Measurements from ENCODE around the gene CP.
"Not testable (repeated sequence)": the region's sequence is repeated elsewhere in the genome, so short reads cannot be mapped to it uniquely, and the experiment has no call there.

The CP gene

DNA sequence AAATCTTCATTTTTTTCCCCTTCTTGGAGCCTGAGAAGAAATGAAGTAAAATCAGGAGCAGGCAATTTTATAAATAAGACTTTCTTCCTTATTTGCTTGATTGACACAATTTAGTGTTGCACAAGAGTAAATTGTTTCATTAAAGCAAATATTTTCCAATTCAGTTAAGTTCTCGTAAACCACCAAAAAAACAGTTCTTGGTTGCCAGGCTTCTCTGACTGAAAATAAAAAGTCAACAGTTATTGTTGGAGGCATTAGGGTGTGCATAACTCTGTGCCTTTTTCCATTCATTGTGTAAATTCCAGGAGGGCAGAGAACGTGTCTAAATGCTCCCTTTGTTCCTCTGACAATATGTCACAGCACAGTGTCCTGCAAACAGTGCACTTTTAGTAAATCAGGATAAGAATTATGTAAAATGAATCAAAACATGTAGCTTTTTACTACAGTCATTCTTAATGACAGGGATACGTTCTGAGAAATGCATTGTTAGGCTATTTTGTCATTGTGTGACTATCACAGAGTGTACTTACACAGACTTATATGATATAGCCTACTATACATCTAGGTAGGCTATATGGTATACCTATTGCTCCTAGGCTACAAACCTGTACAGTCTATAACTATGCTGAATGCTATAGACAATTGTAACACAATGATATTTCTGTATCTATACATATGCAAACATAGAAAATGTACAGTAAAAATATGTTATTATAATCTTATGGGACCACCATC lies at the start of gene CP:
Gene CP (minus strand): TSS at position 47 of the 735 bp plus-strand sequence. CDS start 37 bp downstream, at position 10.
- DNase-seq (no peak), ATAC-seq (no peak)

- ATAC-seq (no peak), DNase-seq (no peak)
Observed at GRCh38 chr3:149270180-149270579, 48.6 kb upstream of the CP start.

DNA sequence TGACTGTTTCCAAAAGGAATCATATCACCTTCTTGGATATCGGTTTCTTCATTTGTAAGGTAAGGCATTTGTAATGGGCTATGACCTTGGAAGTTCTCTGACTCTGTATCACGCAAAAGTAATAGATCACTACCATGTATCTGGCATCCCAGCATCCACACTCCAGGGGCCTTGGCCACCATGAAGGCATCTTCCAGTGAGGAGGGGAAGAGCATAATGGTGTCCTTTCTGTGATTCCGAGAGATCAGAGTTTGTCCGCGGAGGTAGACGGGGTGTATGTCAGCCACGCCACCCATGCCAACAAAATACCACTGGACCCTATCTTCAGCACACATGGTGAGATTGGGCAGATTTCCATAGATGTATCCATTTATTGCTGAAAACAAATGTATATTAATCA lies 48.1 kb upstream of the CP start:
- ATAC-seq (no peak), DNase-seq (no peak)

- ATAC-seq (no peak), DNase-seq (no peak)
Observed at GRCh38 chr3:149267565-149267964, 45.9 kb upstream of the CP start.

DNA sequence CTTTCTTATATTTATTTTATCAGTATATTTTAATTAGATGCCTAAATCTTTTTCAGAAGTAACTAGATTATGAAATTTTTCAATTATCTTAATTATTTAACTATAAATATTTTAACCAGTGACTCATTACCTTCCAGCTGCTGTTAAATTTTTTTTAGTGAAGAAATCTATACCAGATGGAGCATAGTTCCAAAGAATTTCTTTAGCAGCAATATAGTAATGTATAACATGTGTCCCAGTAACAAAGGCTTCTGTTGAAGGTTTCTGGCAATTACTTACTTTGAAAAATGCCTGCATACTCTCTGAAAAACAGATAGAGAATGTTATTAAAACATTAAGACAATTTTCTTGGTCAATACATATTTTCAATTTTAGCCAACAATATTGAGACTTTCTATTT lies 45.1 kb upstream of the CP start:
- no peak for DNase-seq

GRCh38 chr3:149263856-149264255 lies 42.2 kb upstream of the CP start:
- DNase-seq = no peak

More for the DNA sequence above, 45.1 kb upstream of the CP start:
- ATAC-seq = no peak

DNA sequence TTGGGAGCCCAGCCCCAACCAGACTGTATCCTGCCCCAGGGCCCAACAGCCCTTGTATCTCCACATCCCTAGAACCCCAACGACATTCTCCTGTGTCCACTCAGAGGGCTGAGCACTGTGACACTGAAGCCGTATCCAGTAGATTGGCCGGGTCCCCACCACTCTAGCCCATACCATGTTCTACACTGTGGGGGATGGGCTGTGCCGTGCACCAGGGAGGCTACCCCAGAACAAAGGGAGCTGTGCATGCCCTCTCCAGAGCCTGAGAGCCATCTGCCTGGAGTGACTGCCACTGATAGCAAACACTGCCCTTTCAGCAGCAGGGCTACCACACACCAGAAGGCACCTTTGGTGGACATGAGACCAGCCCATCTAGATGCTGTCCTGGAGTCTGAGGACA lies 37.1 kb upstream of the CP start:
- DNase-seq (no peak), ATAC-seq (no peak)

More at GRCh38 chr3:149263856-149264255, 42.2 kb upstream of the CP start:
- no peak for ATAC-seq

GRCh38 chr3:149258298-149258697 lies 36.7 kb upstream of the CP start:
- no peak for DNase-seq

DNA sequence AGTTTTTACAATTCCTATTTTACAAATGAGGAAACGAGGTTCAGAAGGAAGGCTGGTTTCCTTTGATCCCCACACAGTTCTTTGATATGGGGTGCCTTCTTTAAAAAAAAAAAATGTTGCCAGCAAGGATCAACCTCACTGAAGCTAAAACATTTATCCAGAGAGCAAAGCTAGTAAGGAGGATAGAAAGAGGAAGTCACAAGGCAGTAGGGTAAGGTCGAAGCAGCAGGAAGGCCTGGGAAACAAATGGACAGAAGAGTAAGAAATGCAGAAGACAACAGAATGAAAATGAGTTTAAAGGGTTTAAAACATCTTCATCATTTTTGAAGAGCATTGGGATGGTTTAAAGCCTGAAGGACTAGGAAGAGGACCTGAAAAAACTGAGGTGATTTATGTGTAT lies 30.6 kb upstream of the CP start:
- ATAC-seq (no peak), DNase-seq (no peak)

More at GRCh38 chr3:149258298-149258697, 36.7 kb upstream of the CP start:
- no peak for ATAC-seq

GRCh38 chr3:149251186-149251585 lies 29.6 kb upstream of the CP start:
- no peak for DNase-seq
- ATAC-seq = no peak

DNA sequence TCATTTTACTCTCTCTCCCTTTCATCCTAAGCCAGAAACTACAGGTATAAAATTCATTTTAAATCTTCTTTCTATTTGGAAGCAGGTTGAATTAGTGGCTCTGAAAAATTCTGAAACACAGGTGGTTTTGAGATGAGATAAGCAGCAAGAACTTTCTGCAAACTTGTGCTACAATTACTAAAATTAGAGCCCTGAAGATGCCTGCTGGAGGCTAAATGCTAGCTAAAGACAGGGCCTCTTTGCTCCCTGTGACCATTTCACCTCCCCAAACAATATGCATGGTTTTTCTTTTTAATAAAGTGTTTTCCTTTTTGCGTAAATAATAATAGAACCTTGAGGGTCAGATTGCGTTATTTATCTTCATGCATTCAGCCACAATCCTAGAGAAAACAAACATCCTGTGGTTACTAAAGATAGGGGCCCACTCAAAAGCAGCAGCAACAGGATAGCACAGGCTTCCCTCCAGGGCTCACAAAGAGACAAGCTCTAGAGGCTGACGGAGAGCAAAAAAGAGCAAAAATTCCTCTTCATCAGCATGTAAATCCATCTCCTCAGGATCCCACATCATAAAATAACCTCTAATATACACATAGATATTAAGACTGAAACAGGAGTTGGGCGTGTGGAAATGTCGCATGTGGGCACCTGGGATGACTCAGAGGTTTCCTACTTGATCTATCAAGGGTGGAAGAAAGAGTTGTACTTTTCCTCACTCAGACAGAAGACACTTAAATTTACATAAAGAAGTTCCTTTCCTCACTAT lies 26.5 kb upstream of the CP start:
- ATAC-seq = peak; percentile 85

DNA sequence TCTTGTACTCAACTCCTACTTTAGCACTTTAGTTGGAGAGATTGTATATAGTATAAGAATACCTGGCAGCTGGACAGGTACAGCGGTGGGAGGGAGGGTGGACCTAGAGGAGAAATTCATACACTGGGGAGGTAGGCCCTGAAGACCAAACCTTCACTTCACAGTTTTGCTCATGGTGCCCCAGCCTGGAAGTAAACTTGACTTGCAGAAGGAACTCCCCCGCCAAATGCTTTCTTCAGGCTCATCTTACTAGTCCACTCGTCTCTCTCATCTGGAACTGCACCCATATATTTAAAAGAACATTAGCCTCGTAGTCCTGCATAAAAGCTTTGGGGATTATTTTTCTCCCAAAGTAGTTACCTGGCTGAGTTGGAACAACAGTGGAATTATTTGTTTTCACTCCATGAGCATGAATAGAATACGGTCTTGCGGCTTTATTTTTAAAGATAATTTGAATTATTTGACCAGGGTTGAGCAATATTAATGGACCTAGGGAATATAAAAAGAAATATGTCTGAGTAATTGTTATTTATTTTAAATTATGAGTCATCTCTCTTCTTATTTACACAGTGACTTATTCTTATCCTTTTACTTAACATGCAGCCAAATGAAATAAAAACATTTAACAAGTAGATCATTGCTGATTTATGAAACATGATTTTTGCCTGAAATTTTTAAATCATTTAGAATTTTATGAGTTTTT lies 25.5 kb upstream of the CP start:
- DNase-seq (no peak), ATAC-seq (no peak)

More for the DNA sequence above, 26.5 kb upstream of the CP start:
- DNase-seq = peak; percentile 55

GRCh38 chr3:149245738-149246451 lies 24.3 kb upstream of the CP start:
- DNase-seq = no peak
- ATAC-seq = peak; percentile 49

DNA sequence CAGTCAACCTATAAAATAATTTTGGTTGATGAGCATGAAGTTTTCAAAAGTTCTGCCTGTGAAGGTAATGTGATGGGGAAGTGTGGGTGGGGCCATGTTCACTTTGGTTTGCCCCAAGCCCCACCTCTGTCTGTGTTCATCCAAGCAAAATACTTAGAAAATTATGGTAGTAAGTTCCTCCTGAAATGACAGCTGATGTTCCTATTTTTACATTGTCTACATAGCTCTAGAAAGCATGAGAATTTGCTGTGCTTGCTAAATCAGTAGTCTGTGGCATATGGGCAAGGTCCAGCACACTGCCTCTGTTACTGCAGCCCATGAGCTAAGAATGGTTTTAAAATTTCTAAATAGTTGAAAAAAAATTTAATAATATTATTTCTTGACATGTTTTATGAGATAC lies 21.9 kb upstream of the CP start:
- no peak for DNase-seq
- no peak for ATAC-seq

DNA sequence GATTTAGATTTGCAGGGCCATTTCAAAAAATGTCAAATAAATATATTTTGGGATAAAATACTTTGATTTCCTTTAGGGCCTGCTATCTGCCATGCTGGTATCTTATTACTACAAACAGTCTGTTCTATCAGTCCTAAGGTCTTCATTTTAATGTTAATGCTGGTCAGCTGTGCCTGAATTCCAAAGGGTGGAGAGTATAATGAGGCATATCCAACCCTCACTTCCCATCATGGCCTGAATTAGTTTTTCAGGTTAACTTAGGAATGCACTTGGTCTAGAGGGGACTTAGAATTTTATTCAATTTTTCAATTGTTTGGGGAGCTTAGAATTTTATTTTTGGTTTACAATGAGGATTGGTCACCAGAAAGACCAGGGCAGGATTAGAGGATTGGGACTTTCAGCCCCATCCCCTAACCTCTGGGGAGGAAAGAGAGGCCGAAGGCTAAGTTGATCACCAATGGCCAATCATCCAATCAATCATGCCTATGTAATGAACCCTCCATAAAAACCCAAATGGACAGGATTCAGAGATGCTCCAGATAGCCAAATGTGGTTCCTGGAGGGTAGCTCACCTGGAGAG lies 17.8 kb upstream of the CP start:
- ATAC-seq (no peak), DNase-seq (no peak)

GRCh38 chr3:149238268-149238667 lies 16.6 kb upstream of the CP start:
- not testable (repeated sequence) for ATAC-seq, DNase-seq

DNA sequence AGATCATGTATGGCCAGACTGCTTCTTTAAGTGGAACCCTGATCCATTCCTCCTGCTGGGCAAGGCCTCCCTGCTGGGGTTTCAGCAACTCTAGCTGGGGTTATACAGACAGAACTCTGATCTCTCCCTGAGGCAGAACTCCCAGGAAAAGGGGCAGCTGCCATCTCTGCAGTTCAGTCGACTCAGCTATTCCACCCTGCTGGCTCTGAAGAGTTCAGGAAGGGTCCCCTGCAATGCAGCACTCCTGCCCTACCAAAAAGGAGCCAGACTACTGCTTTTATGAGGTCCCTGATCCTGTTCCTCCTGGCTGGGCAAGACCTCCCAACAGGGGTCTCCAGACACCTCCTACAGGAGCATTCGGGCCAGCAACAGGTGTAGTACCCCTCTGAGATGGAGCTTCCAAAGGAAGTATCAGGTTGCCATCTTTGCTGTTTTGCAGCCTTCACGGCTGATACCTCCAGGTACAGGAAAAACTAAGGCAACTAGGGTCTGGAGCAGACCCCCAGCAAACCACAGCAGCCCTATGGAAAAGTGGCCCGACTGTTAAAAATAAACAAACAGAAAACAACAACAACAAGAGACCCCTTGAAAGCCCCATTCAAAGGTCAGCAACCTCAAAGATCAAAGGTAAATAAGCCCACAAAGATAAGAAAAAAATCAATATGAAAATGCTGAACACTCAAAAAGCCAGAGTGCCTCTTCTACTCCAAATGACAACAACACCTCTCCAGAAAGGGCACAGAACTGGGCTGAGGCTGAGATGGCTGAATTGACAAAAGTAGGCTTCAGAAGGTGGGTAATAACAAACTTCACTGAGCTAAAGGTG lies 14.2 kb upstream of the CP start:
- no peak for ATAC-seq
- no peak for DNase-seq

GRCh38 chr3:149234671-149235245 lies 13.1 kb upstream of the CP start:
- no peak for DNase-seq
- no peak for ATAC-seq

DNA sequence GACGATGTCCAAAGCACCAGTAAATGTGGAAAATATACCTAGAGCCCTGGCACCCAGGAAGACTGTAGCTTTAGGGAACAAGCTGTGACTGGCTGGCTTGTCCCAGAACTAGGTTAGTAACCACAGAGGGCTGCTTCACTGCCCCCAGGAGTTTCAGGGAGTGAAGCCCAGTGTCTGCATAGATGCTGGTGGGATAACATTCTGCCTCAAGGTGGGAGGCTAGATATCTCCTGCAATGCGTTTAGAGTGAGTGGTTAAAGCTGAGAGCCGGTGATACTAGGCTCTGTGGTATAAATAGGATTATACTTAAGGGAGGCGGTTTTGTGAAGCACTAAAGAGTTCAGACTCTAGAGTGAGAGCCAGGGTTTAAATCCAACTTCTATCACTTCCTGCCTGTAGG lies 11.7 kb upstream of the CP start:
- DNase-seq (no peak), ATAC-seq (no peak)

DNA sequence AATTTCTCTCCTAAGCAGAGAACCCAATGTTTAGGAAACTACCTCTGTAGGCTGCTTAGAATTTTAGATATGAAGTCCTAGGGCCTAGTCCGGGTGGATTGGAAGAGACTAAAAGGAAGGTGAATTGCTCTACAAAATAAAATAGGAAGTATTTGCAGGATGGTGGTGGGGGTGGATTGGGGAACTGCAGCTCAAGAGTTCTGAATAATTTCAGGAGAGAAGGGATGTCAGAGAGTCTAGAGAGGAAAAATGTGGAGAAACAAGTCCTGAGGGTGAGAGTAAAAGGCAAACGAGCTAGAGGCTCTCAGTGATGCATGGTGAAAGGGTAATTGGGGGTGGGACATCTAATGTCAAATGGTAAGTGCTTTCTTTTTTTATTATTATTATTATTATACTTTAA lies 10.2 kb upstream of the CP start:
- DNase-seq (no peak), ATAC-seq (no peak)
